ENCODE results near the gene SP110. TPM values are rescaled to one million over a fixed set of nuclear protein-coding genes. Genes with fewer than 3 reads are reported as not detected.

Gene SP110
- total RNA-seq, 2 donors from 2014 or later, result 0.49 to 1.2 TPM

DNA sequence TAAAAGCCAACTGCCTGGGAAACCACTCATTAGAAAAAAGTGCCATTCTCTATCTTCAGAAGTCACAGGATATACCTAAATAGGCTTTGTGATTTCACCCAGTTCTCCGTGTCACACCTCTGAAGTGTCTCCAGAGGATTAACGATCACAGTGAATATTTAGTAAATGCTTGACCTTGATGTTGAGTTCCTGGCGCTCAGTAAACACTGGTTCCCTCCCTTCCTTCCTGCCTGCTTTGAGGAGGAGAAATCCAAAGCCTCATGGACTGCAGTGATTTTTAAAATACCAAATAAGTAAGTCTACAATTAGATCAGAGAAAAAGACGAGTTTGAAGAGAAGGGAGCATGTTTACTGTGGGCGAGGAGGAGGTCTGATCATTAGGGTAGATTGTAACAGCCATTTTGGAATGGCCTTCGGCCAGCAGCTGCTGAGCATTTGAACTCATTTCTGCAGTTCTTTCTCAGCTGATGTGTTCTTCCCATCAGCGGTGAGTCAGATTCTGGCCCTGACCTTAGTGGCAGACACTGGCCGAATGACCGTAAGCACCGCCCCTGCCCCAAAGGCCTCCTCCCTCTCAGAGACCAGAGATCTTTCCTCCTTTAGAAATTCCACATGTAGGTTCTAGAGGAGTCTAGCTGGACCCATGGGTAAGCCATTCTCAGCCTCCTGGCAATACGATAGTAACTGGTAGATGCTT is 89.0 kb downstream of the SP110 start:
- no peaks in the 10 kb centered on the region for H3K9me3 Mint-ChIP-seq
- H3K36me3 Mint-ChIP-seq (ENCODE audit: low read depth), result no peaks in the 10 kb centered on the region

DNA sequence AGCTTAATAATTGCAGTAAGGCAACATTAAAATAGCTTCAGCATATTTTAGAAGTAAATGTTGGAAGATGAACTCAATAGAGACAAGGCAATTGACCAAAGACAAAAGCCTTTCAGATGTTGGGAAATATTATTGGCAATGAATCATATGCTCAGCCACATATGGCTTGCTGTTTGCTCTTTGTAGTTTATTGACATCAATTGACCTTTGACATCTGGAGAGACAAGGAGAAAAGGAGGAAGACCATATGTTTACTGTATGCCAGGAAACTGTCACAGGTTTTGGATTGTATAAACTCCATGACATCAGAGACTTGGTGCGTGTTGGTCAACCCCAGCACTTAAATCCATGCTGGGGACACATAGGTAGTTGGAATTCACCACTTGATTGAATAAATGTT is 90.4 kb downstream of the SP110 start:
- Histone ChIP-seq H3K27ac (ENCODE audit: low read depth, low read length) (no peak overlapping the region), H3K9me3 (ENCODE audit: control insufficient read depth, low read length) (peaks cover 8% of the 10 kb centered on the region), H3K4me1 (ENCODE audit: control insufficient read depth, insufficient read depth, low read length) (no peaks in the 10 kb centered on the region), H3K4me3 (ENCODE audit: low read length) (no peak overlapping the region), H3K36me3 (ENCODE audit: control insufficient read depth, insufficient read depth, low read length) (no peaks in the 10 kb centered on the region), H3K9ac (ENCODE audit: extremely low read depth, low read length, poor library complexity, severe bottlenecking) (no peak overlapping the region), H3K27me3 (ENCODE audit: control insufficient read depth, insufficient read depth, low read length, poor library complexity, severe bottlenecking) (no peaks in the 10 kb centered on the region)
- Mint-ChIP-seq H3K27me3 (ENCODE audit: insufficient read depth) (peaks cover 14% of the 10 kb centered on the region), H3K4me3 (no peak overlapping the region), H3K4me1 (peaks cover 9% of the 10 kb centered on the region), H3K9me3 (no peaks in the 10 kb centered on the region), H3K36me3 (ENCODE audit: low read depth) (no peaks in the 10 kb centered on the region), H3K27ac (no peak overlapping the region)
- TF ChIP-seq, protein P1, sequence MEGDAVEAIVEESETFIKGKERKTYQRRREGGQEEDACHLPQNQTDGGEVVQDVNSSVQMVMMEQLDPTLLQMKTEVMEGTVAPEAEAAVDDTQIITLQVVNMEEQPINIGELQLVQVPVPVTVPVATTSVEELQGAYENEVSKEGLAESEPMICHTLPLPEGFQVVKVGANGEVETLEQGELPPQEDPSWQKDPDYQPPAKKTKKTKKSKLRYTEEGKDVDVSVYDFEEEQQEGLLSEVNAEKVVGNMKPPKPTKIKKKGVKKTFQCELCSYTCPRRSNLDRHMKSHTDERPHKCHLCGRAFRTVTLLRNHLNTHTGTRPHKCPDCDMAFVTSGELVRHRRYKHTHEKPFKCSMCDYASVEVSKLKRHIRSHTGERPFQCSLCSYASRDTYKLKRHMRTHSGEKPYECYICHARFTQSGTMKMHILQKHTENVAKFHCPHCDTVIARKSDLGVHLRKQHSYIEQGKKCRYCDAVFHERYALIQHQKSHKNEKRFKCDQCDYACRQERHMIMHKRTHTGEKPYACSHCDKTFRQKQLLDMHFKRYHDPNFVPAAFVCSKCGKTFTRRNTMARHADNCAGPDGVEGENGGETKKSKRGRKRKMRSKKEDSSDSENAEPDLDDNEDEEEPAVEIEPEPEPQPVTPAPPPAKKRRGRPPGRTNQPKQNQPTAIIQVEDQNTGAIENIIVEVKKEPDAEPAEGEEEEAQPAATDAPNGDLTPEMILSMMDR (conservative IDR thresholded peaks at IDR 0.05), result no peak
- no peak for DNase-seq
- 90% methylated on average over 1 of the region's 1 CpG; no CpG with 5 or more reads in 1 of the 2 experiments for WGBS, 2 experiments (ENCODE audit: insufficient coverage in 1 of 2, insufficient read length in 1 of 2)

More for the DNA sequence above, 89.0 kb downstream of the SP110 start:
- WGBS, 2 experiments (ENCODE audit: insufficient coverage in 1 of 2, insufficient read length in 1 of 2), result 85 to 87% methylated on average over 7 to 11 of the region's 11 CpGs
- peak; percentile 60 for DNase-seq
- no peaks in the 10 kb centered on the region for H3K36me3 ChIP-seq (ENCODE audit: control insufficient read depth, insufficient read depth, low read length)
- no peak overlapping the region for H3K4me3 ChIP-seq (ENCODE audit: low read length)
- TF ChIP-seq, protein P1 (conservative IDR thresholded peaks at IDR 0.05), result no peak
- Mint-ChIP-seq H3K4me1 (peaks cover 9% of the 10 kb centered on the region), H3K4me3 (no peak overlapping the region), H3K27ac (peak overlapping the region; percentile 50), H3K27me3 (ENCODE audit: insufficient read depth) (peaks cover 14% of the 10 kb centered on the region)
- no peaks in the 10 kb centered on the region for H3K27me3 ChIP-seq (ENCODE audit: control insufficient read depth, insufficient read depth, low read length, poor library complexity, severe bottlenecking)
- no peak overlapping the region for H3K27ac ChIP-seq (ENCODE audit: low read depth, low read length)
- H3K4me1 ChIP-seq (ENCODE audit: control insufficient read depth, insufficient read depth, low read length), result no peaks in the 10 kb centered on the region
- peaks cover 16% of the 10 kb centered on the region for H3K9me3 ChIP-seq (ENCODE audit: control insufficient read depth, low read length)
- H3K9ac ChIP-seq (ENCODE audit: extremely low read depth, low read length, poor library complexity, severe bottlenecking), result no peak overlapping the region

DNA sequence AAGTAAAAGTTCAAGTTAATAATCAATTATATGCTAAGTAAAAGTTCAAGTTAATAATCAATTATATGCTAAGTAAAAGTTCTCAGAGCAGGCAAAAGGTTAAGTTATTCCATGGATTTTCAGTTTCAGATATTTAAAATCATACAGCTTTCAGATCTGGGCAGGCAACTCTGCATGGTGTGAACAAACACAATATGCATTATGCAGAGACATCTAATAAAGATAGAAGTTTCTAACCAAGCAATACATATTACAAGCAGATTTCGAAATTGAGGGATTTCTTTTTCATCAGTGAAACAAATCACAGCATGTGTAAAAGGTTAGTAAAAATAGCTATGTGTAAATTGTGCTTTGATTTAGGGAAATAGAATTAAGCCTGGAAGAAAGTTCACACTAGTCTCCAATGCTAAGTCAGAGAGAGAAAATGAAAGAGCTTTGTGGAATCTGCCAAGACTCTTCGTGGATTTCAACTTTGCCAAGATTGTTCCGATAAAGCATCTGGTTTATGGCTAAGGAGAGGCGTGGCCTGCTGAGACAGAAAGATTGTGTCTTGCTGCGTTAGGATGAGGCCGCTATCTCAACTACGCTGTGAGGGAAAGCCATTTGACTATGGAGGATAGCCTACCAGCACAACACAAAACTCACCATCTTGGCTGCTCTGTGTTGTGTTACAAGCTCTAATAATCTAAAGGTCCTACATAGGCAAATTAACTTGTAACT is 91.0 kb downstream of the SP110 start:
- H3K27ac ChIP-seq (ENCODE audit: low read depth, low read length), result no peak overlapping the region
- no peak overlapping the region for H3K4me3 ChIP-seq (ENCODE audit: low read length)
- H3K9me3 Mint-ChIP-seq, result no peaks in the 10 kb centered on the region
- no peak overlapping the region for H3K9ac ChIP-seq (ENCODE audit: extremely low read depth, low read length, poor library complexity, severe bottlenecking)
- no peak overlapping the region for H3K4me3 Mint-ChIP-seq
- H3K27me3 Mint-ChIP-seq (ENCODE audit: insufficient read depth), result peaks cover 14% of the 10 kb centered on the region
- H3K27ac Mint-ChIP-seq, result no peak overlapping the region
- 93 to 94% methylated on average over 5 to 7 of the region's 7 CpGs for WGBS, 2 experiments (ENCODE audit: insufficient coverage in 1 of 2, insufficient read length in 1 of 2)
- H3K36me3 ChIP-seq (ENCODE audit: control insufficient read depth, insufficient read depth, low read length), result no peaks in the 10 kb centered on the region
- DNase-seq, result no peak
- no peaks in the 10 kb centered on the region for H3K4me1 ChIP-seq (ENCODE audit: control insufficient read depth, insufficient read depth, low read length)
- H3K9me3 ChIP-seq (ENCODE audit: control insufficient read depth, low read length), result peaks cover 2% of the 10 kb centered on the region
- peaks cover 9% of the 10 kb centered on the region for H3K4me1 Mint-ChIP-seq
- no peaks in the 10 kb centered on the region for H3K27me3 ChIP-seq (ENCODE audit: control insufficient read depth, insufficient read depth, low read length, poor library complexity, severe bottlenecking)
- no peaks in the 10 kb centered on the region for H3K36me3 Mint-ChIP-seq (ENCODE audit: low read depth)
- TF ChIP-seq, protein P1 (conservative IDR thresholded peaks at IDR 0.05), result no peak
